SU-DHL-6 (cell line): ENCODE results near the gene SOBP.

Experiments
- H2AFZ ChIP-seq: fragments of 200-600 bp; sonication (generic); 2 replicates; pipeline ENCODE4 v1.6.1; 2014; ENCODE audit warnings: low read depth, mild to moderate bottlenecking, moderate library complexity, mixed read lengths, antibody characterized with exemption, low read length; ENCODE audit not compliant: severe bottlenecking
- H3F3A ChIP-seq: fragments of 200-600 bp; shearing (Covaris generic); 2 replicates; pipeline ENCODE4 v1.6.0; 2016; ENCODE audit warnings: antibody characterized with exemption, mild to moderate bottlenecking; ENCODE audit not compliant: insufficient read depth
- H3K27ac ChIP-seq: fragments of 200-600 bp; sonication (generic); 2 replicates; pipeline ENCODE4 v1.5.1; 2016; ENCODE audit warnings: low read depth, mild to moderate bottlenecking, low read length, moderate library complexity, mixed read lengths
- H3K27me3 ChIP-seq: fragments of 200-600 bp; sonication (generic), shearing (Covaris generic); 2 replicates; pipeline ENCODE4 v1.6.0; 2014; ENCODE audit warnings: mild to moderate bottlenecking, low read length
- H3K36me3 ChIP-seq: fragments of 200-600 bp; sonication (generic); 2 replicates; pipeline ENCODE4 v1.6.1; 2014; ENCODE audit warnings: mild to moderate bottlenecking, low read length, mixed read lengths
- H3K4me2 ChIP-seq: fragments of 300-600, 200-600 bp; shearing (Covaris generic), sonication (generic); 2 replicates; pipeline ENCODE4 v1.6.0; 2014; ENCODE audit warnings: low read length, low read depth, mild to moderate bottlenecking; ENCODE audit not compliant: poor library complexity, severe bottlenecking
- H3K4me3 ChIP-seq: fragments of 200-600 bp; sonication (generic); 2 replicates; pipeline ENCODE4 v1.5.1; 2014; ENCODE audit warnings: antibody characterized with exemption, low read length, mild to moderate bottlenecking, mixed read lengths; ENCODE audit not compliant: insufficient read depth, poor library complexity, severe bottlenecking
- H3K79me2 ChIP-seq: fragments of 200-600 bp; sonication (generic); 2 replicates; pipeline ENCODE4 v1.6.1; 2014; ENCODE audit warnings: mild to moderate bottlenecking, low read length, moderate library complexity; ENCODE audit not compliant: insufficient read depth
- H3K9ac ChIP-seq: fragments of 200-600 bp; sonication (generic); 2 replicates; pipeline ENCODE4 v1.7.0; 2014; ENCODE audit warnings: mild to moderate bottlenecking, low read length
- H3K9me2 ChIP-seq: fragments of 200-600 bp; sonication (generic); replicated peaks from 2 replicates; pipeline ENCODE4 v1.6.1; 2014; ENCODE audit warnings: low read length; ENCODE audit not compliant: insufficient read depth
- H3K9me3 ChIP-seq: fragments of 200-600 bp; sonication (generic); 2 replicates; pipeline ENCODE4 v1.6.1; 2014; ENCODE audit warnings: low read length, mixed read lengths; ENCODE audit not compliant: insufficient read depth
- H4K20me1 ChIP-seq: fragments of 200-600 bp; sonication (generic); 2 replicates; pipeline ENCODE4 v1.6.1; 2014; ENCODE audit warnings: low read depth, mild to moderate bottlenecking, antibody characterized with exemption, low read length, moderate library complexity, mixed read lengths
- EZH2phosphoT487 ChIP-seq: fragments of 200-600 bp; sonication (generic), shearing (Covaris generic); conservative IDR thresholded peaks from 2 replicates; pipeline ENCODE4 v1.6.1; 2018; ENCODE audit warnings: mild to moderate bottlenecking, antibody characterized with exemption, low read length, moderate library complexity, mixed read lengths
- TF ChIP-seq, protein P1 (sequence below): fragments of 200-600 bp; sonication (generic); IDR thresholded peaks from one replicate; pipeline ENCODE4 v1.5.1; 2017; ENCODE audit warnings: antibody characterized with exemption, mild to moderate bottlenecking, low read length, moderate library complexity; ENCODE audit not compliant: insufficient read depth, poor library complexity, severe bottlenecking

SOBP gene

DNA sequence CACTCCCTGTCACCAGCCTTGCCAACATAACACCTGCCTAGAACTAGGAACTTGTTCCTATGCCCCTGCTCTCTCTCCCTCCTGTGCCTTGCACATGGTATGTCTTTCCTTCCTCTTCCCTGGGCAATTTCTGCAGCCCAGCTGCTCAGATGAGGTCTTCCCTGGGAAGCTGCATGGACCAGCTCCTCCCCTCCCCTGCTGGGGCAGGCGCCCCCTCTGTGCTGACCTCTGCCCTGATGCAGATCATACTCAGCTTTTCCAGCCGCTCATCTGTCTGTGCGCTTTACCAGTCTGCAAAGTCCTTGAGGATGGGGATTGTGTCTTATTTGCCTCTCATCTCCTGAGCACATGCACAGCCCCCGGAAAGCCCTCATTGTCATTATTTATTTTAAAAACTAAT lies 172.4 kb downstream of the SOBP start:
- Histone ChIP-seq H3K36me3 (no peaks in the 10 kb centered on the region), H3K4me2 (no peak overlapping the region), H3K9ac (no peak overlapping the region), H3K9me3 (no peaks in the 10 kb centered on the region), H2AFZ (no peak overlapping the region), H3F3A (peaks cover 31% of the 10 kb centered on the region), H3K4me3 (no peak overlapping the region), H4K20me1 (no peaks in the 10 kb centered on the region), H3K27ac (no peak overlapping the region), H3K9me2 (no peaks in the 10 kb centered on the region), H3K27me3 (no peaks in the 10 kb centered on the region), H3K79me2 (peaks cover 9% of the 10 kb centered on the region)
- TF ChIP-seq, protein P1, sequence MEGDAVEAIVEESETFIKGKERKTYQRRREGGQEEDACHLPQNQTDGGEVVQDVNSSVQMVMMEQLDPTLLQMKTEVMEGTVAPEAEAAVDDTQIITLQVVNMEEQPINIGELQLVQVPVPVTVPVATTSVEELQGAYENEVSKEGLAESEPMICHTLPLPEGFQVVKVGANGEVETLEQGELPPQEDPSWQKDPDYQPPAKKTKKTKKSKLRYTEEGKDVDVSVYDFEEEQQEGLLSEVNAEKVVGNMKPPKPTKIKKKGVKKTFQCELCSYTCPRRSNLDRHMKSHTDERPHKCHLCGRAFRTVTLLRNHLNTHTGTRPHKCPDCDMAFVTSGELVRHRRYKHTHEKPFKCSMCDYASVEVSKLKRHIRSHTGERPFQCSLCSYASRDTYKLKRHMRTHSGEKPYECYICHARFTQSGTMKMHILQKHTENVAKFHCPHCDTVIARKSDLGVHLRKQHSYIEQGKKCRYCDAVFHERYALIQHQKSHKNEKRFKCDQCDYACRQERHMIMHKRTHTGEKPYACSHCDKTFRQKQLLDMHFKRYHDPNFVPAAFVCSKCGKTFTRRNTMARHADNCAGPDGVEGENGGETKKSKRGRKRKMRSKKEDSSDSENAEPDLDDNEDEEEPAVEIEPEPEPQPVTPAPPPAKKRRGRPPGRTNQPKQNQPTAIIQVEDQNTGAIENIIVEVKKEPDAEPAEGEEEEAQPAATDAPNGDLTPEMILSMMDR = no peak
- TF ChIP-seq EZH2phosphoT487 = no peak

DNA sequence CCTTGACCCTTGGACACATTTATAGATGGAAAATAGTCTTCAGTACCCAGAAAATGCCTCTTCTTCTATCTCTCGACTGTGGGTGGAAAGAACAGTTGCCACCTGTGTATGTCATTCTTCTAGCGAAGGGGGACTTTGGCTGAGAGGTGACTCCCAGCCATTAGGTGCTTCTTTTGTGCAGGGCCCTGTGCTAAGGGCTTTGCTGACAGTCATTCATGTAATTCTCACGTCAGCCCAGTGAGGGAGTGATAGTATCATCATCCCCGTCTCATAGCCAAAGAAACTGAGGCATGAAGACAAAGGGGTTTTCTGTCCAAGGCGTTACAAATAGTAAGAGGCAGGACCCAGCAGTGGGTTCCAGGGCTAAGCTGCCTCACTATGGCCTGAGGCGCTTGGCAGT lies 173.4 kb downstream of the SOBP start:
- Histone ChIP-seq H3K4me3 (no peak overlapping the region), H3F3A (peaks cover 22% of the 10 kb centered on the region), H3K9me3 (no peaks in the 10 kb centered on the region), H4K20me1 (no peaks in the 10 kb centered on the region), H2AFZ (no peak overlapping the region), H3K9me2 (no peaks in the 10 kb centered on the region), H3K4me2 (no peak overlapping the region), H3K79me2 (peaks cover 9% of the 10 kb centered on the region), H3K27ac (no peak overlapping the region), H3K36me3 (no peaks in the 10 kb centered on the region), H3K27me3 (no peaks in the 10 kb centered on the region), H3K9ac (no peak overlapping the region)
- TF ChIP-seq, protein P1 = no peak
- TF ChIP-seq EZH2phosphoT487 = no peak

DNA sequence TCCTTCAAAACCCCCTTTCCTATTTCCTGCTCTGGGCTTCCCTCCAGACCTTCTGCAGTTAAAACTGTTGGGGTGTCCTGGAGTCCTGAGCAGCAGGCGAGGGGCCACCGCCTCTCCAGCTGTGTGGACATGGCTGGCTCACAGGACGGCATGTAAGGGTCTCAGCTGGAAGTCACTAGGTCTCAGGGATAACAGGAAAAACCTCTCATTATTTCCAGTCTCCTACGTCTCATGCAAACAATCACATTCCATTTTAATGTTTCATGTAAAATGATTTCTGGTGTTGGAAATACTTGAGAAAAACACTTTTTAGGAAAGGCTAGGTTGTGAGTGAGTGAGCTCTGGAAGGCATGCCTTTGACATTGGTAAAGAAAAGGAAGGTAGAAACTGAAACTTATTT lies 175.5 kb downstream of the SOBP start:
- H3K4me3 ChIP-seq = no peak overlapping the region
- H3K4me2 ChIP-seq = no peak overlapping the region
- H3K27me3 ChIP-seq = no peaks in the 10 kb centered on the region
- no peak overlapping the region for H2AFZ ChIP-seq
- no peaks in the 10 kb centered on the region for H3K36me3 ChIP-seq
- no peaks in the 10 kb centered on the region for H3K9me3 ChIP-seq
- no peak overlapping the region for H3K9ac ChIP-seq
- TF ChIP-seq, protein P1 = no peak
- no peak for TF ChIP-seq EZH2phosphoT487
- H3K27ac ChIP-seq = no peak overlapping the region
- H3F3A ChIP-seq = 0 out of 2 replicates have a peak, but pooled peaks cover 7% of the 10 kb centered on the region
- no peaks in the 10 kb centered on the region for H3K9me2 ChIP-seq
- no peaks in the 10 kb centered on the region for H4K20me1 ChIP-seq
- no peaks in the 10 kb centered on the region for H3K79me2 ChIP-seq
